Measurements from ENCODE around the gene BCL6B.

DNA sequence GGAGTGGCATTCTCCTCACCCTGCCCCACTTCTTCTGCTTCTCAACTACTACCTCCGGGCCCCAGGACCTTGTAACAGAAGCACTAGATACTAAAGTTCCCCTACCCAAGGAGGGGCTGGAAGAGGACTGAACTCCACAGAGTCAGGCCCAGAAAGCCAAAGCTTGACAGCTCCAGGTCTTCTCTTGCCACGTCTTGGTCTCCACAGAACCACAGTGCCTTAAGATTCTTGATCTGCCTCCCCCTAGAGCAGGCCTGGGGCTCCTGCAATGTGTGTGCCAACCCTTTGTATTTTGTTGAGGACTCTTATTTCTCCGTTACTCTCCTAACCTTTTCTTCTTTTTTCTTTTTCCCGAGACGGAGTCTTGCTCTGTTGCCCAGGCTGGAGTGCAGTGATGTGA lies 17.0 kb downstream of the BCL6B start:
- TF ChIP-seq, protein P1, sequence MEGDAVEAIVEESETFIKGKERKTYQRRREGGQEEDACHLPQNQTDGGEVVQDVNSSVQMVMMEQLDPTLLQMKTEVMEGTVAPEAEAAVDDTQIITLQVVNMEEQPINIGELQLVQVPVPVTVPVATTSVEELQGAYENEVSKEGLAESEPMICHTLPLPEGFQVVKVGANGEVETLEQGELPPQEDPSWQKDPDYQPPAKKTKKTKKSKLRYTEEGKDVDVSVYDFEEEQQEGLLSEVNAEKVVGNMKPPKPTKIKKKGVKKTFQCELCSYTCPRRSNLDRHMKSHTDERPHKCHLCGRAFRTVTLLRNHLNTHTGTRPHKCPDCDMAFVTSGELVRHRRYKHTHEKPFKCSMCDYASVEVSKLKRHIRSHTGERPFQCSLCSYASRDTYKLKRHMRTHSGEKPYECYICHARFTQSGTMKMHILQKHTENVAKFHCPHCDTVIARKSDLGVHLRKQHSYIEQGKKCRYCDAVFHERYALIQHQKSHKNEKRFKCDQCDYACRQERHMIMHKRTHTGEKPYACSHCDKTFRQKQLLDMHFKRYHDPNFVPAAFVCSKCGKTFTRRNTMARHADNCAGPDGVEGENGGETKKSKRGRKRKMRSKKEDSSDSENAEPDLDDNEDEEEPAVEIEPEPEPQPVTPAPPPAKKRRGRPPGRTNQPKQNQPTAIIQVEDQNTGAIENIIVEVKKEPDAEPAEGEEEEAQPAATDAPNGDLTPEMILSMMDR (IDR thresholded peaks at IDR 0.05), result no peak
- TF ChIP-seq POLR2A (IDR thresholded peaks at IDR 0.05), result no peak

All from heart left ventricle (tissue), 13 donors.